Mononuclear cell (primary cell): ENCODE results near the gene ADD1. TPM values are rescaled to one million over a fixed set of nuclear protein-coding genes. Genes with fewer than 3 reads are reported as not detected.
"Not testable (repeated sequence)": the region's sequence is repeated elsewhere in the genome, so short reads cannot be mapped to it uniquely, and the experiment has no call there.

ENCODE experiments used
- H3K27me3 ChIP-seq: 2 replicates; pipeline ENCODE4 v1.6.0; 2011; ENCODE audit warnings: low read length, control low read depth; ENCODE audit not compliant: insufficient read depth
- H3K4me1 ChIP-seq: 2 replicates; pipeline ENCODE4 v1.5.1; 2011; ENCODE audit warnings: mild to moderate bottlenecking, low read length, control low read depth; ENCODE audit not compliant: insufficient read depth
- H3K4me3 ChIP-seq: 2 replicates; pipeline ENCODE4 v1.5.1; 2011; ENCODE audit warnings: mild to moderate bottlenecking, low read length, moderate library complexity
- H3K9me3 ChIP-seq: 2 replicates; pipeline ENCODE4 v1.5.1; 2011; ENCODE audit warnings: low read depth, mild to moderate bottlenecking, control low read depth, low read length
- total RNA-seq: library from RNA; depleted of rRNA; stranded (reverse); fragments of >200 nt; gene quantifications from one replicate; pipeline ENCODE4 v1.2.3, GENCODE V29; 2012

Gene ADD1
- total RNA-seq, 1 donor = 147 TPM

DNA sequence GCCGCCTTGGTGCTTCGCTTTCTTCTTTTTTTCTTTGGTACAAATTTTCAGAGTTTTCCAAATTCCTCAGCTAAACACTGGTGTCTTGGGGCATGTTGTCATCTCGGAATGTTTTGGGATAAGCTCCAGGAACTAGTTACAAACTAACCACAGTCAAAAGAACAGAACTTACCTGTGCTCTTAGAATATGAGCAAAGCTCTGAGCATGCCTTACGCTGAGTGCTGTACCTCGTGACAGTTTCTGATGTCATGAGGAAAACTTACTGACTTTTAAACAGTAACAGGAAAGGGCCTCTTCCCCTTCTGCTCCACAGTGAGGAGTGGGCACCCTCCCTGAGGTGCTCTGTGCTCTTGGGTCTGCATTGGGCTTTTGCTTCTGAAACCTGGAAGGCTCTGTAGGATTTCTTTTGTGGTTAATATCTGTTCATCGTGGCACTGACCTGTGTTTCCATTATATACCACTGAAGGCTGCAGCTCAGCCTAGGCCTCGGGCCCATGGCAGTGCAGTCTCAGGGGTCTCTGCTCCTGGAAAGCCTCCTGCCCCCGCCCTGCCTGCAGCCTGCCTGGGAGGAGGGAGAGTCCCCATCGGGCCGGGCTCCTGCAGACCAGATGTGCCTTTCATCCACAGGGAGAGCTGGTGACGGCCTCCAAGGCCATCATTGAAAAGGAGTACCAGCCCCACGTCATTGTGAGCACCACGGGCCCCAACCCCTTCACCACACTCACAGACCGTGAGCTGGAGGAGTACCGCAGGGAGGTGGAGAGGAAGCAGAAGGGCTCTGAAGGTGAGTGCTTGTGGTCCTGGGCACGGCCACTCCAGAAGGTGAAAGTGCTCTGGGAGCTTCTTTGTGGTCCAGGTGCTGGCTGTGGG lies 70.8 kb downstream of the ADD1 start:
- no peaks in the 10 kb centered on the region for H3K4me1 ChIP-seq
- H3K27me3 ChIP-seq = no peaks in the 10 kb centered on the region

DNA sequence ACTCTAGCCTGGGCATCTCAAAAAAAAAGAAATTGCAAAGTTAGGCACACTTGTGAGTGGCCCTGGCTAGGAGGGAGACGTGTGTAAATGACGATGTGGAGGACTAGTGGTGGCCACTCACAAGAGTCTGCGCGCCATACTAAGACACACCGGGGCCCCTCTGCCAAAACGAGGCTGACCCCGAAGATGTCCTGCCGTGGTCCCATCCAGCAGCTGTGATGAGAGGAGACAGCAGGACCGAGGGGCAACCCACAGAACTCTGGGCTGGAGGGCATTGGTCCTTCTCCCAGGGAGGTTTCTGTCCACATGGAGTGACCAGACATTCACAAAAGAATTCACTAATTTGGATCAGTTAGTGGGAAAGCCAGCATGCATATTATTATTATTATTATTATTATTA lies 72.1 kb downstream of the ADD1 start:
- H3K9me3 ChIP-seq = no peaks in the 10 kb centered on the region
- no peaks in the 10 kb centered on the region for H3K4me1 ChIP-seq
- H3K27me3 ChIP-seq = no peaks in the 10 kb centered on the region
- H3K4me3 ChIP-seq = no peak overlapping the region

More for the DNA sequence above, 70.8 kb downstream of the ADD1 start:
- no peaks in the 10 kb centered on the region for H3K9me3 ChIP-seq
- no peak overlapping the region for H3K4me3 ChIP-seq

DNA sequence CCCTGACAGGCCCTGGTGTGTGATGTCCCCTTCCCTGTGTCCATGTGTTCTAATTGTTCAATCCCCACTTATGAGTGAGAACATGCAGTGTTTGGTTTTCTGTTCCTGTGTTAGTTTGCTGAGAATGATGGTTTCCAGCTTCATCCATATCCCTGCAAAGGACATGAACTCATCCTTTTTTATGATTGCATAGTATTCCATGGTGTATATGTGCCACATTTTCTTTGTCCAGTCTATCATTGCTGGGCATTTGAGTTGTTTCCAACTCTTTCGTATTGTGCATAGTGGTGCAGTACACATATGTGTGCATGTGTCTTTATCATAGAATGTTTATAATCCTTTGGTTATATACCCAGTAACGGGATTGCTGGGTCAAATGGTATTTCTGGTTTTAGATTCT lies 73.1 kb downstream of the ADD1 start:
- not testable (repeated sequence) for H3K27me3 ChIP-seq, H3K4me1 ChIP-seq, H3K9me3 ChIP-seq, H3K4me3 ChIP-seq

DNA sequence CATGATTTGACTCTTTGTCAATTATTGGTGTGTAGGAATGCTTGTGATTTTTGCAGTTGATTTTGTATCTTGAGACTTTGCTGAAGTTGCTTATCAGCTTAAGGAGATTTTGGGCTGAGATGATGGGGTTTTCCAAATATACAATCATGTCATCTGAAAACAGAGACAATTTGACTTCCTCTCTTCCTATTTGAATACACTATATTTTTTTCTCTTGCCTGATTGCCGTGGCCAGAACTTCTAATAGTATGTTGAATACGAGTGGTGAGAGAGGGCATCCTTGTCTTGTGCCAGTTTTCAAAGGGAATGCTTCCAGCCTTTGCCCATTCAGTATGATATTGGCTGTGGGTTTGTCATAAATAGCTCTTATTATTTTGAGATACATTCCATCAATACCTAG lies 74.7 kb downstream of the ADD1 start:
- H3K4me3 ChIP-seq, H3K27me3 ChIP-seq, H3K9me3 ChIP-seq: not testable (repeated sequence)
- peaks cover 15% of the 10 kb centered on the region for H3K4me1 ChIP-seq

DNA sequence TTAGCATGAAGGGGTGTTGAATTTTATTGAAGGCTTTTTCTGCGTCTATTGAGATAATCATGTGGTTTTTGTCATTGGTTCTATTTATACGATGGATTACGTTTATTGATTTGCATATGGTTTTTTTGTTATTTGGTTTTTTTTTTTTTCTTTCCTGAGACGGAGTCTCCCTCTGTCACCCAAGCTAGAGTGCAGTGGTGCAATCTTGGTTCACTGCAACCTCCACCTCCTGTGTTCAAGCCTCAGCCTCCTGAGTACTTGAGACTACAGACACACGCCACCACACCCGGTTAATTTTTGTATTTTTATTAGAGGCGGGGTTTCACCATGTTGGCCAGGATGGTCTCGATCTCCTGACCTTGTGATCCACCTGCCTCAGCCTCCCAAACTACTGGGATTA lies 75.1 kb downstream of the ADD1 start:
- not testable (repeated sequence) for H3K9me3 ChIP-seq, H3K4me3 ChIP-seq, H3K27me3 ChIP-seq
- peaks cover 19% of the 10 kb centered on the region for H3K4me1 ChIP-seq

DNA sequence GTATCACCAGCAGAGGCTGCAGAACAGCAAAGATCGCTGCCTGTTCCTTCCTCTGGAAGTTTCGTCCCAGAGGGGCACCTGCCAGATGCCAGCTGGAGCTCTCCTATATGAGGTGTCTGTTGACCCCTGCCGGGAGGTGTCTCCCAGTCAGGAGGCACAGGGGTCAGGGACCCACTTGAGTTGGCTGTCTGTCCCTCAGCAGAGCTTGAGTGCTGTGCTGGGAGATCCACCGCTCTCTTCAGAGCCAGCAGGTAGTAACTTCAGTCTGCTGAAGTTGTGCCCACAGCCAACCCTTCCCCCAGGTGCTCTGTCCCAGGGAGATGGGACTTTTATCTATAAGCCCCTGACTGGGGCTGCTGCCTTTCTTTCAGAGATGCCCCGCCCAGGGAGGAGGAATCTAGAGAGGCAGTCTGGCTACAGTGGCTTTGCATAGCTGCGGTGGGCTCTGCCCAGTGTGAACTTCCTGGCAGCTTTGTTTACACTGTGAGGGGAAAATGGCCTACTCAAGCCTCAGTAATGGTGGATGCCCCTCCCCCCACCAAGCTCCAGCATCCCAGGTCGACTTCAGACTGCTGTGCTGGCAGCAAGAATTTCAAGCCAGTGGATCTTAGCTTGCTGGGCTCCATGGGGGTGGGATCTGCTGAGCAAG lies 78.9 kb downstream of the ADD1 start:
- not testable (repeated sequence) for H3K9me3 ChIP-seq, H3K27me3 ChIP-seq, H3K4me3 ChIP-seq
- H3K4me1 ChIP-seq = peaks cover 19% of the 10 kb centered on the region

DNA sequence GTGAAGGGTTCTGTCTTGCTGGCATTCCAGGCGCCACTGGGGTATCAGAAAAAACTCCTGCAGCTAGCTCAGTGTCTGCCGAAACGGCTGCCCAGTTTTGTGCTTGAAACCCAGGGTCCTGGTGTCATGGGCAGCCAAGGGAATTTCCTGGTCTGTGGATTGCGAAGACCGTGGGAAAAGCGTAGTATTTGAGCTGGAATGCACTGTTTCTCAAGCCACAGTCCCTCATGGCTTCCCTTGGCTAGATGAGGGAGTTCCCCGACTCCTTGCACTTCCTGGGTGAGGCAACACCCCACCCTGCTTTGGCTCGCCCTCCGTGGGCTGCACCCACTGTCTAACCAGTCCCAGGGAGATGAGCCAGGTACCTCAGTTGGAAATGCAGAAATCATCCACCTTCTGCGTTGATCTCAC lies 79.5 kb downstream of the ADD1 start:
- H3K9me3 ChIP-seq = no peaks in the 10 kb centered on the region
- peaks cover 19% of the 10 kb centered on the region for H3K4me1 ChIP-seq
- no peaks in the 10 kb centered on the region for H3K27me3 ChIP-seq
- no peak overlapping the region for H3K4me3 ChIP-seq

DNA sequence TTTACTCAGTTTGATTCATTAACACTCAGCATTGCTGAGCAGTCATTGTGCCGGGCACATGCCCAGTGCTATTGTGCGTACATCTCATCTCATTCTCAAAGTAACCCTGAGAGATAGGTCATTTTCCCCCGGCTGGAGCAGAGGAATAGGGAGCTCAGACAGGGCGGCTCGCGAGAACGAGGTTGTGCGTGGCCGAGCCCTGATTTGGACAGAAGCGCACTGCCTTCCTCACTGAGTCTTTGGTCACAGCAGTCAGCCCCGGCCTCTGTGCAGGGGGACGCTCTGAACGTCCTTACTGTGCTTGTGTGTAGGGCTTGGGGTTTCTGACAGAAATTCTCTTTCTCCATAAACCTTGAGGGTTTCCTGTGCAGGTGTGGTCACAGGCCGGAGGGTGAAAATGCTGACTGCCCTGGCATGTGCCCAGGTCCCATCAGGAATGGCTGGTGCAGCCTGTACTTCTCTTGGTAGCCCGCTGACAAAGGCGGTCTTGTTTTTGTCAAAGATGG lies 80.1 kb downstream of the ADD1 start:
- Histone ChIP-seq H3K27me3 (no peaks in the 10 kb centered on the region), H3K4me3 (no peak overlapping the region), H3K9me3 (no peaks in the 10 kb centered on the region), H3K4me1 (peaks cover 19% of the 10 kb centered on the region)

DNA sequence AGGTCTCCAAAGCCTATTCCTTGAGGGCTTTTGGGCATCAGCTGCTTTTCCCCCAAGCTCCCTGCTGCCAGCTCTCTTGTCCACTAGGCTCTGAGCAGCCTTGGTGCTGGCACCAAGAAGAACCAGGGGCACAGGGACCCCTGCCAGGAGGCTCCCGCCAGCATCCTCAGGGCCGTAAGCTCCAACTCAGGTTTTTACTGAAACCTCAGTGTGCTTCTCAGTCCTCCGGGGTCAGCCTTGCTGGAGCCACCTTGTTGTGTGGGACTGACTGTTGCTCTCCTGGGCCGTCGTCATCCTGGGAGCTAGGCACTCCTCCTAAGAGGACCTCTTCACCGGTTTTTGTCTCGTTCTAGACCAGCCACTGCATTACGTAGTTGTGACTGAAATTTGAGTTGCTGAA lies 80.6 kb downstream of the ADD1 start:
- H3K9me3 ChIP-seq = no peaks in the 10 kb centered on the region
- peaks cover 19% of the 10 kb centered on the region for H3K4me1 ChIP-seq
- no peaks in the 10 kb centered on the region for H3K27me3 ChIP-seq
- no peak overlapping the region for H3K4me3 ChIP-seq

DNA sequence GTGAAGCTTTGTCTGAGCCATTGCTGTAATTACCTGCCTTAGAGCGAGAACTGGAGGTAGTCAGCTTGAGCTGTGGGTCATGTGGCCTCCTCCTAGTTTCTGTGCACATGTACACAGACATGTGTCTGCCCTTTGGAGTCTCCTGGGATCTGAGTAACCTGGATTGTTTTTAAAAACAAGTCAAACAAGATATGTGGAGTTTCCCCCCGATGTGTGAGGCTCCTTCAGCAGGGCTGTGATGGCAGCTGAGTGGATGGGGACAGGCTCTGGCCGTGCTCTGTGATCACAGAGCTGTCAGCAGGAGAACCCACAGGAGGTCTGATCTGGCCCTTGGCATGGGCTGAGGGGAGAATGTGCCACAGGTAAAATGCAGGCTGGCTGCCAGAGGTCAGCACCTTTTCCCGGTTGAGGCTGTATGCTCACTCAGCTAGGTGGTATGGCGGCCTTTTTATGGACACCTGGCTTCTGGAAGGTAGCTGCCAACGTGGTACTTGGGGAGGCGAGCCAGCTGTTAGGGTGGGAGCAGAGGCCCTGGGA lies 81.2 kb downstream of the ADD1 start:
- peaks cover 19% of the 10 kb centered on the region for H3K4me1 ChIP-seq
- no peak overlapping the region for H3K4me3 ChIP-seq
- no peaks in the 10 kb centered on the region for H3K9me3 ChIP-seq

DNA sequence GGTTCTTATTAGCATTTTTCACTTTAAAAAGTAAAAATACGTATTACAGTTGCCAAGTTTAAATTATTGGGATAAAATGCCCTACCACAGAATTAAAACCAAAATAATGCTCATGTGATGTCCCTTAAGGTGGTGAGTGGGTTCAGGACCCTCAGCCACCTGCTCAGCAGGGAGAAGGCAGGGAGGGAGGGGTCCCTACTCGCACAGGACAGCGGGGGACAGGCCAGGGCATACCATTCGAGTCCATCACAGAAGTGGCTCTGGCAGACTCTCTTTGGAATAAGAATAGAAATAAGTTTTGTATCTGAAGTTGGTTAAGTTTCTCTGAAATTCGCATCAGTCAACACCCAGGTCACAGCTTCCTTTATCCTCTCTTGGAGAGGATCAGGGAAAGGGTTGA lies 81.9 kb downstream of the ADD1 start:
- Histone ChIP-seq H3K27me3 (no peaks in the 10 kb centered on the region), H3K4me1 (peaks cover 19% of the 10 kb centered on the region), H3K9me3 (no peaks in the 10 kb centered on the region), H3K4me3 (no peak overlapping the region)

More for the DNA sequence above, 81.2 kb downstream of the ADD1 start:
- no peaks in the 10 kb centered on the region for H3K27me3 ChIP-seq

DNA sequence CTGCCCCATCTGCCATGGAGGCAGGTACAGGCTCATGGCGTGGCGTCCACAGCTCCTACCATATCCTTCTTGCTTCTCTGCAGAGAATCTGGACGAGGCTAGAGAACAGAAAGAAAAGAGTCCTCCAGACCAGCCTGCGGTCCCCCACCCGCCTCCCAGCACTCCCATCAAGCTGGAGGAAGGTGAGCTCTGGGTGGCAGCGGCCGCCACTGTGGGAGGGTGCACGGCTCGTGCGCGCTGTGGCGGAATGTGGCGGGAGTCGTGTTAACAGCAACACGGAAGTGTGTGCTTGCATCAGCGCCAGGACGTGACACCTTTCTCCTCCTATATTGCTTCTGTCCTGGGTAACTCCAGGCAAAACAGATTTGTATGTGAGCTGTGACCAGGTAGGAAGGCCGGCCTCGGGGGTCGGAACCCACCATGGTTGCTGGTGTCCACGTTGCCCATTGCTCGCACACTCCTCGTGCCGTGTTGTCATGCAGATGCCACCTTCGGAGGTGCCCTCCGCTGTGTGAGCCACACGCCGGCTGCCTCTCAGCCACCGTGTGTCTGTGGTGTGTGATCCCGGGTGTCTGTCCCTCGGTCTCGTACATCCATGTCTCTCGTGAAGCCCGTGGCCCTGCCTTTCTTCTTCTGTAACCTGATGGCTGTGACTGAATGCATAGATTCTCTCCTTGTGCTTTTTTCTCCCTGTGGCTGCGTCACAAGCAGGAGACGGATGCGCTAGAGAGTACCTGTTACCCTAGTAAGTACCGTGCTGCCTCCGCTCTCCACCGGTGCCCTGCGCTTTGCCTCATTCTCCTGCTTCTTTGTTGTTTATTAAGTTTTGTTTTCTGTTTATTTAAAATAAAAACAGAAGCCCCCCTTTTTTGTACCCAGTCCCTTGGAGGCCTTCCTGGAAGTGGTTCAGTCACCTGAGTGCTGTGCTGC lies 82.6 kb downstream of the ADD1 start:
- Histone ChIP-seq H3K4me1 (peaks cover 23% of the 10 kb centered on the region), H3K27me3 (no peaks in the 10 kb centered on the region), H3K4me3 (no peak overlapping the region), H3K9me3 (no peaks in the 10 kb centered on the region)

DNA sequence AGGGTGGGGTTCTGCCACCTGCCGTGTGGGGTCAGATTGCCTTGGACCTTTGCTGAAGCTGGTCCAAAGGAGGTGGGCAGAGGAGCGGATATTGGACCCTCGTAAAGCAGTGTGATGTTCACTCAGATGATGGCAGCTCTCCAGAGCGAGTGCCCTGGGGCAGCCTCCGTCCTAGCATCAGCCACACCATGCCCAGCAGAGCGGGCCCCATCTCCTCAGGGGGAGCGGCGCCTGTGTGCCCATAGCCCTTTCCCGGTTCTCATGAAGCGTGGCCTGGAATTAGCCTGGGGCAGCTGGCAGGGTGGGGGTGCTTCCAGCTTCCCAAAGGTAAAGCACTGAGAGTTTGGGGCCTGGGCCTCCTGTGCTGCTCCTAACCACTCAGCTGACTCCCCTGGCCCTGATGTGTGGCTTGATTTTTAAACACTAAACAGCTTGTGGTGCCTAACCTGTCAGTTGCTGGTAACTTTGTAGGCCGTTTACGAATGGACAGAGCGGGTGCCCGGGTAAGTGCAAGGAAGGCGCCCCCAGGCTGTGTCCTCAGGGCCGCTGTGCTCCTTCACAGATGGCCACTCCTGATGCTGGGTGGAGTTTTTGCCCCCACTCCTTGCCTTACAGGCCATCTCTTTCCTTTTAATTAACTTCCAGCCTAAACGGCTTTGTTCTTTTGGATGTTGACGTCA lies 83.5 kb downstream of the ADD1 start:
- Histone ChIP-seq H3K4me3 (no peak overlapping the region), H3K27me3 (no peaks in the 10 kb centered on the region), H3K4me1 (peaks cover 29% of the 10 kb centered on the region)

DNA sequence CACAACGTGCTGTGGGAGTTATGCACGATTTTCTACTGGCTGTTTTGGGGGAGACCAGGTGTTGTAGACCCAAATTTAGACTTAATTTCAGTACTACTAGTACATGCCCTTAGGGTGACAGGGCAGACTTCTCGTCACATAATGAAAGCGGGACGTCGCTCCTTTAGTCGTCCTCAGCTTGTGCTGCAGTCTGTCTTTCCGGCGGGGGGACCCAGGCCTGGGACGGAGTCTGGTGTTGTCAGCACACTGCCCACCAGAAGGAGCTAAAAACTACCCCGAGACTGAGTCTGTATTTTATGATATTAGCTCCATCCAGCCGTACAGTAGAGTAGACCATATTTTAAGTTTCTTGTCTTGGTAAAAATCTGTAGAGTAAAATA lies 84.0 kb downstream of the ADD1 start:
- no peak overlapping the region for H3K4me3 ChIP-seq

More for the DNA sequence above, 83.5 kb downstream of the ADD1 start:
- H3K9me3 ChIP-seq = no peaks in the 10 kb centered on the region

More for the DNA sequence above, 84.0 kb downstream of the ADD1 start:
- no peaks in the 10 kb centered on the region for H3K27me3 ChIP-seq
- H3K9me3 ChIP-seq = no peaks in the 10 kb centered on the region
- peaks cover 29% of the 10 kb centered on the region for H3K4me1 ChIP-seq
